HepG2 (cell line): Measurements from ENCODE around the gene SSU72. TPM values are rescaled to one million over a fixed set of nuclear protein-coding genes. Genes with fewer than 3 reads are reported as not detected.

Experiments
- CBX5 ChIP-seq: sonication (generic); formaldehyde crosslinking; IDR thresholded peaks from 2 replicates; pipeline ENCODE4 v1.4.0; 2020; ENCODE audit warnings: missing genetic modification reagents, borderline replicate concordance
- CEBPZ ChIP-seq: IDR thresholded peaks from 2 replicates; pipeline ENCODE4 v1.6.1; 2012; ENCODE audit warnings: low read length, improper control_type of control experiment
- GTF3A ChIP-seq: sonication (generic); formaldehyde crosslinking; conservative IDR thresholded peaks from 2 replicates; pipeline ENCODE4 v1.4.0; 2020; ENCODE audit warnings: mild to moderate bottlenecking, missing genetic modification reagents
- HDAC1 ChIP-seq: sonication (generic); formaldehyde crosslinking; IDR thresholded peaks from 2 replicates; pipeline ENCODE4 v1.5.1; 2020; ENCODE audit warnings: mild to moderate bottlenecking, missing genetic modification reagents
- HNRNPK ChIP-seq: fragments of 200-400 bp; formaldehyde crosslinking; IDR thresholded peaks from 2 replicates; pipeline ENCODE4 v1.6.1; 2018; ENCODE audit warnings: low read length, low read depth, moderate library complexity, mild to moderate bottlenecking; ENCODE audit not compliant: poor library complexity, severe bottlenecking
- HOXA9 ChIP-seq: sonication (generic); formaldehyde crosslinking; IDR thresholded peaks from 2 replicates; pipeline ENCODE4 v1.8.1; 2022; ENCODE audit warnings: missing genetic modification reagents, mild to moderate bottlenecking, moderate library complexity, borderline replicate concordance
- MLLT10 ChIP-seq: sonication (generic); formaldehyde crosslinking; IDR thresholded peaks from 2 replicates; pipeline ENCODE4 v1.4.0; 2020; ENCODE audit warnings: missing genetic modification reagents
- MXD1 ChIP-seq: sonication (generic); formaldehyde crosslinking; IDR thresholded peaks from 2 replicates; pipeline ENCODE4 v1.4.0; 2020; ENCODE audit warnings: mild to moderate bottlenecking, missing genetic modification reagents
- PATZ1 ChIP-seq: sonication (generic); formaldehyde crosslinking; IDR thresholded peaks from 2 replicates; pipeline ENCODE4 v1.4.0; 2020; ENCODE audit warnings: missing genetic modification reagents
- ZBTB25 ChIP-seq: IDR thresholded peaks from 2 replicates; pipeline ENCODE4 v1.6.1; 2018; ENCODE audit warnings: missing genetic modification reagents
- ZBTB44 ChIP-seq: sonication (generic); formaldehyde crosslinking; IDR thresholded peaks from 2 replicates; pipeline ENCODE4 v1.4.0; 2020; ENCODE audit warnings: missing genetic modification reagents
- ZHX1 ChIP-seq: sonication (generic); formaldehyde crosslinking; IDR thresholded peaks from 2 replicates; pipeline ENCODE4 v1.8.1; 2022; ENCODE audit warnings: low read depth, mild to moderate bottlenecking, missing genetic modification reagents
- ZMYM2 ChIP-seq: sonication (generic); formaldehyde crosslinking; IDR thresholded peaks from 2 replicates; pipeline ENCODE4 v1.8.0; 2022; ENCODE audit warnings: mild to moderate bottlenecking, missing genetic modification reagents
- ZMYM3 ChIP-seq: sonication (generic); formaldehyde crosslinking; IDR thresholded peaks from 2 replicates; pipeline ENCODE4 v1.5.1; 2020; ENCODE audit warnings: mild to moderate bottlenecking, missing genetic modification reagents
- ZNF552 ChIP-seq: sonication (generic); formaldehyde crosslinking; IDR thresholded peaks from 2 replicates; pipeline ENCODE4 v1.9.0; 2022; ENCODE audit warnings: missing genetic modification reagents, mild to moderate bottlenecking, borderline replicate concordance
- ZNF619 ChIP-seq: sonication (generic); formaldehyde crosslinking; IDR thresholded peaks from 2 replicates; pipeline ENCODE4 v1.4.0; 2020; ENCODE audit warnings: mild to moderate bottlenecking, missing genetic modification reagents
- polyA plus RNA-seq, 8 experiments: library from polyadenylated mRNA; depleted of rRNA in 3 of 8; stranded (reverse) in 7 of 8; unstranded in 1 of 8; fragments of >200 nt; fragmentation: Illumina TruSeq in 4 of 8; extraction: Trizol in 4 of 8; gene quantifications; 2 replicates each; pipeline versions ENCODE4 v1.2.1 to v1.2.3, GENCODE V29; 2011 to 2016; ENCODE audit warnings: low read depth in 4 of 8, missing spikeins in 1 of 8, mixed read lengths in 1 of 8; ENCODE audit not compliant: insufficient read depth in 1 of 8
- total RNA-seq, 5 experiments: library from RNA; depleted of rRNA; stranded (reverse); fragments of >200 nt; fragmentation: Illumina TruSeq; extraction: Trizol; gene quantifications; 2 replicates each; pipeline ENCODE4 v1.2.3, GENCODE V29; 2016; ENCODE audit warnings: low read depth in 1 of 5

Gene SSU72
- total and polyA plus RNA-seq, 2 of the 13 experiments (the other 11 are each of a cell fraction or from before 2014, with no cell fraction given), result 42.8 to 67.1 TPM

- TF ChIP-seq CEBPZ, result no peak
- TF ChIP-seq ZHX1 (CRISPR knock-in tag), result peak; percentile 82
- no peak for TF ChIP-seq CBX5 (CRISPR knock-in tag)
- peak; percentile 95 for TF ChIP-seq PATZ1 (CRISPR knock-in tag)
- peak; percentile 95 for TF ChIP-seq ZNF552 (CRISPR knock-in tag)
- TF ChIP-seq HNRNPK, result no peak
- peak; percentile 89; the same call in 1 of the 2 replicates for TF ChIP-seq GTF3A (CRISPR knock-in tag)
- TF ChIP-seq ZBTB44, result 0 out of 2 replicates have a peak, but pooled peaks have one; percentile 20
- TF ChIP-seq MLLT10 (CRISPR knock-in tag), result no peak
- no peak for TF ChIP-seq ZMYM2
- no peak for TF ChIP-seq HOXA9
- TF ChIP-seq HDAC1 (CRISPR knock-in tag), result peak; percentile 70
- 0 out of 2 replicates have a peak, but pooled peaks have one; percentile 54 for TF ChIP-seq MXD1 (CRISPR knock-in tag)
- TF ChIP-seq ZNF619, result peak; percentile 79; the same call in 1 of the 2 replicates
- TF ChIP-seq ZMYM3 (CRISPR knock-in tag), result no peak
- TF ChIP-seq ZBTB25 (CRISPR knock-in tag), result peak; percentile 46; the same call in 1 of the 2 replicates
Measured at GRCh38 chr1:1615256-1616044, 40.8 kb upstream of the SSU72 start, which contains the start of gene MIB2 (continued).
